Activated naive CD4-positive, alpha-beta T cell treated with anti-CD3 and anti-CD28 coated beads, Interleukin-2, amount 50 U/mL, for 16 hours (primary cell): ENCODE data around the gene INPP5D.

Experiments used
- DNase-seq: peaks from one replicate; pipeline ENCODE4 v3.0.0-alpha.2; 2020

Gene INPP5D

DNA sequence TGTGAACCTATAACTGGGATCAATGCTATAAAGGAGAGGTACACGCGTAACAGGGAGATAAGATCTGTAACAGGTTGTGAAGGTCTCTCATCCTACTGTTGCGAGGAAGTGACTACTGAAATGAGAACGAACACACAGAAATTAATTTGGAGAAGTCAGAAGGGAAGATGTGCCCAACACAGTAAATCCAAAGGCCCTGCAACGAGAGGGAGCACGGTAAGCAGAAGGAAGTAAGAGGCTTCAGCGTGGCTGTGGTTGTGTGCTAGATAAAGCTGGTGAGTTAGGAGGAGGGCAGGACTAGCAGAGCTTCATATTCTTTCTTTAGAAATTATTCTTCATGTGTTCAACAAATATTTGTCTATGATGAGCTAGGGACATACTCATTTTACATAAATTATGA, 188.9 kb downstream of the INPP5D start:
- DNase-seq, result no peak

DNA sequence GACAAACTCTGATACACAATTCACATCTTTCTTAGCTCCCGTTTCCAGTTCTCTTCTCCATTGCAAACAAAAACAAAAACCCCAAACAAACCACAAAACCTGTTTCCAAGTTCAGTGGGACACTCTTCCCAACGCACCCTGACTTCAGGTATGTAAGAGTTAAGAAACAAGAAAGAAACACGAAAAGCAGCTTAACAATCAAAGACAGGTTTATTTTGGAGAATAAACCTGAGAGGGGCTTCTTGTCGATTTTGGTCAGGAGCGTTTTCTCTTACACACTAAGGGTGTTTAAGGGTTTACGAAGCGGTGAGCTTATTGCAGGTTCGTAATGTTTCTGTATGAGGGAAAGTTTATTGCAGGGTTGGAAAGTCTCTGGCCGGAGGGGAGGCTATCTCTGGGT, 190.4 kb downstream of the INPP5D start:
- no peak for DNase-seq

DNA sequence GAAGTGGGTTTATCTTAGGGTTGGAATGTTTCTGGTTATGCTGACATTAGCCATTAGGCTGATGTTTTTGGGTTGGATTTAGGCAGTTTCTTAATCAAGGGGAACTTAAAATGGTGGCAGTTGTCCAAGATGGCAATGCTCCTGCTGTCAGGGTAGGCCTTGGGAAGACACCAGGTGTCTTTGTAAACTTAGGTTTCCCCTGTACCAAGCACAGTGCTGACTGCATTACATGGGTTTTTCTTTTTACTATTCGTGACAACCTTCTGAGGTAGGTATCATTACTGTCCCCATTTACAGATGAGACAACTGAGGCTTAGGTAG, 190.8 kb downstream of the INPP5D start:
- no peak for DNase-seq

DNA sequence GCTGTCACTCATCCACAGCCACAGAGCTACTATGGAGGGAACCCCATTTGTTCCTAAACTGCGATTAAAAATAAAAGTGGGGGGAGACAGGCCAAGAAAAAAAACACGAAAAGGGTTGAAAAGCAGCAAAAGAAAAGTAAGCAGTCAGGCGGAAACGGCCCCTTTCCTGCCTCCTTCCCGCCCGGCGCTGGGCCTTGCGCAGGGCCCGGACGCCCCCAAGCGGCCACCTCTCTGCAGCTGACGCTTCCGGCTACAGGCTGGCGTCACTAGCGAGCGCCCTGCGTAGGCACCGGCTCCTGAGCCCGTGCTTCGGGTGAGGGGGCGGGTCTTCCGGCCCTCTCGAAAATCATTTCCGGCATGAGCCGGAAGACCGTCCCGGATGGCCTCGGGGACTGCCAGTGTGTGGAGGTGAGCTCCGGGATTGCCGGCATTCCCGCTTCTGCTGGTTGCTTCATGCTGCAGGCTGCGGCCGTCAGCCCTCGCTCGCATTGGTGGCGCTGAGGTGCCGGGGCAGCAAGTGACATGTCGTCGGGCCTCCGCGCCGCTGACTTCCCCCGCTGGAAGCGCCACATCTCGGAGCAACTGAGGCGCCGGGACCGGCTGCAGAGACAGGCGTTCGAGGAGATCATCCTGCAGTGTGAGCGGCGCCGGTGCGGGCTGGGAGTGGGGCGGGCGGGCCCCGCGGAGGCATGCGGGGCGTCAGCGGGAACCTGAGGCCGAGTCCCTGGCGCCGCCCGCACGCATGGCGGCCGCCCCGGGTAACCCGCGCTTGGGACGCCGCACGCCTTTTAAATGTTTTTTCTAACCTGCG, 191.4 kb downstream of the INPP5D start, which contains the start of gene ATG16L1:
ATG16L1 (plus strand) TSS at position 368 of the 811 bp plus-strand sequence; CDS start at position 523, 155 bp downstream.
- peak; percentile 96 for DNase-seq

DNA sequence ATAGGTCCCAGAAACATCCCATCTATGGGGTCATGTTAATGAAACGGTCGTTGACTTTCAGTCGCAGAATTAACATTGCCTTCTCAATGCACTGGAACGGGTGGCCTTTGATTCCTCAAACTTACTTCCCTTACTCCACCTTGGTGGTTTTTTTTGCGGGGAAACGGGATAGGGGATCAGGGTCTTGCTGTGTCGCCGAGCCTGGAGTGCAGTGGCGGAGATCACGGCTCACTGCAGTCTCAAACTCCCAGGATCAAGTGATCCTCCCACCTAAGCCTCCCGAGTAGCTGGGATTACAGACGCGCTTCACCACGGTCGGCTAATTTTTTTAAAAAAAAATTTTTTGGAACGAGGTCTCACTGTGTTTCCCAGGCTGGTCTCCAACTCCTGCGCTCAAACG, 192.1 kb downstream of the INPP5D start:
- DNase-seq, result no peak

DNA sequence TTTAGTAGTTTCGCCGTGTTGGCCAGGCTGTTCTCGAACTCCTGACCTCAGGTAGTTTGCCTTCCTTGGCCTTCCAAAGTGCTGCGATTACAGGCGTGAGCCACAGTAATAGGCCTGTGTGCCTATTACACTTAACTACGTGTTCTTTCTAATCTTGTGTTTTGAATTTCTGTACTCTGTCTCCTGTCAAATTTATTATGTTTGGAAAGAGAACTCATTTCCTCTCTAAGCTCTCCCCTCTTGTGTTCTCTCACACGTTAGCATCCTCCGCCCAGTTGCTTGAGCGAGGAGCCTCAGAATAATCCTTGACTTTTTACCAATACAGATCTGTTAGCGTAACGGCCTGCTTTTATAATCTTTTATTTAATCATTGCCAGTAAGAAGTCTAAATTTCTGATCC, 195.0 kb downstream of the INPP5D start:
- DNase-seq, result no peak

DNA sequence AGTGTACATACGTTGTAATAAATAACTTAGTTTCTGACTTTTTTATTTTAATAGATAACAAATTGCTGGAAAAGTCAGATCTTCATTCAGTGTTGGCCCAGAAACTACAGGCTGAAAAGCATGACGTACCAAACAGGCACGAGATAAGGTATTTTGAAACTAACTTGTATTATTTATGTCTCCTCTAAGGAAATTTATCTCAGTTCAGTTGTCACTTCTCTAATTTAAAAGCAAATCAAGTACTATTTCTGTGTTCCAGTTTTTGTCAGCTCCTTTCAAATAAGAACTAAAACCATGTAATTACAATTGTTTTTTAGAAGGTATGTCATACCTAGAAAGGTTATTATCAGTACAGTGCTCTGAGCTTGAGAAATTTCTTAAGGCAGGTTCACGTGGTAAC, 195.9 kb downstream of the INPP5D start:
- DNase-seq, result no peak
